GM19240 (cell line): Measurements from ENCODE around the gene FAM162A.
"Not testable (repeated sequence)": the region's sequence is repeated elsewhere in the genome, so short reads cannot be mapped to it uniquely, and the experiment has no call there.

Experiments used
- DNase-seq: peaks from one replicate; pipeline ENCODE4 v3.0.0; 2011; ENCODE audit warnings: low spot score; ENCODE audit not compliant: insufficient read length

FAM162A gene

DNA sequence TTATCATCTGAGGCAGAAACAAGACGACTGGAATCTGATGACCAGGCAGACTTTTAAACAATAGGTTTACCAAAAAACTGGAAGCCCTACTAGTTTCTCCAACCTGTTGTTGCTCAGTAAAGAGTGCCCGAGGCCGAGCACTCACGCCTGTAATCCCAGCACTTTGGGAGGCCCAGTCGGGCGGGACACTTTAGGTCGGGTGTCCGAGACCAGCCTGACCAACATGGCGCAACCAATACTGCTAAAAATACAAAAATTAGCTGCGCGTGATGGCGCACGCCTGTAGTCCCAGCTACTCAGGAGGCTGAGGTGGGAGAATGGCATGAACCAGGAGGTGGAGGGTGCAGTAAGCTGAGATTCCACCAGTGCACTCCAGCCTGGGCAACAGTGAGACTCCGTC, 33.0 kb downstream of the FAM162A start:
- no peak for DNase-seq

DNA sequence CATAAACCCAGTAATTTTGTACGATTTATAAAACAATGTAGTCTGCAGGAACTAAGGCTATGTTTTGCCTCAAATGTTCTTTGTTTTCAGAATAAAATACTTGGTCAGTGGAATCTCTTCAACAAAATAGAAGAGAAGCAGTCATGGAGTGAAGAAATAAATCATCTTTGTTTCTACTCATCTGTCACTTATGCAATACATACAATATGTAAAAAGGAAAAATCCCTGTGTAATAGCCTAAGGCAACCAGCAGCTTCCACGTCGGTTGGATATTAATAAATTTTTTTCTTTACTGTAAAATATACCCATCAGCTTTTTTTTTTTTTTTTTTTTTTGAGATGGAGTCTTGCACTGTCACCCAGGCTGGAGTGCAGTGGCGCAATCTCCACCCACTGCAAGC, 37.1 kb downstream of the FAM162A start:
- no peak for DNase-seq

DNA sequence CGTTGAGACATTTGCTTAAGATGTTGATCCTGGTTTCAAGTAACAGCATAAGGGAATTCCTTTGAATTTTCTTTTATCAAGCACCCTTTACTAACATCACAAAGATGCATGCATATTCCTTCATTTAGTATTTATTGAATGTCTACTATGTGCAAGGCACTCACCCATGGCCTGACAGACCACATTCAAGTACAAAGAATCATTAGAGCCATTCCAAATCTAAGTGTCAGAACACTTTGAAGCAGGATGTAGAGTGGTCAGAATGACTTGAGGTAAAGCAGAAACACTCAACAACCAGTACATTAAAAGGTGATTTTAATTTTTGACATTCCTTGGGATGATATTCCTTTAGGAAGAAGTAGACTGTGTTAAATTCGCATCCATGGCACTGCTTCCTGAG, 37.9 kb downstream of the FAM162A start:
- DNase-seq = no peak

DNA sequence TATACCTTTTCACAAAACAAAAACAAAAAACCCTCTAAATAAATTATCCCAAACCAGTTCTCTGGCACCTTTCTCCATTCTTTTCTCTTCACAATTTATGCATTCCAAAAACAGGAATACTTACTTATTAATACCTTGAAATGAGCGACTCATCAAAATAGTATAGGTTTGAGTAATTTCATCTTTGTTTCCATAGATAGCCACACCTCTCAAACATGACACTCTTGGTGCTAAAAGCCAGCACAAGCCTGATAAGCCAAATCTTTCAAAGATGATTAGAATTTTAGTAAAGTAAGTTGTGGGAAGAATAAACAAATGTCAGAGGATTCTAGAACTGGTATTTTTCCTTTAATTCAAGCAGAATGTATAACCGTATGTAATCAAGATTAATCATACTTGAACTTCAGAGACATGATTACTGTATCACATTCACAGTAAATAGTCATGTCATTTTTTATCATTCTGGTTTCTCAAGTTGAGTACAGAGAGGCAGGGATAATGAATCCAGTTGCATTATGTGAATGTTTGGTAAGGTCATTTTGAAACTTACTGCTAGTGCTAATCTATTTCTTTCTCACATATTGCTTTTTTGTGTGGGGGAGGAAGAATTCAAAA, 44.0 kb downstream of the FAM162A start:
- no peak for DNase-seq

DNA sequence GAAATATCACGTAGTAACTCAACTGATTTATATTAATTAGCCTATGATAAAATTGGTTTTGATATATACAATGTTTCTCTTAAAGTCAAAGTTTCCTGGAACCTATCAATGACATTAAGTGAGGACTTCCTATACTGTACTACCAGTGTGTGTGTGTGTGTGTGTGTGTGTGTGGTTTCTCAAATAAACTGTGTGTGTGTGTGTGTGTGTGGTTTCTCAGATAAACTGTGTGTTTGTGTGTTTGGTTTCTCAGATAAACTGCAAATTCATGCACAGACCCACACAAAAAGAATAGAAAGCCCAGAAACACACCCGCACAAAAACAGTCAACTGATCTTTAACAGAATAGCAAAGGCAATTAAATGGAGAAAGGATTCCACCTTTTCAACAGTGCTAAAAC, 46.4 kb downstream of the FAM162A start:
- no peak for DNase-seq

DNA sequence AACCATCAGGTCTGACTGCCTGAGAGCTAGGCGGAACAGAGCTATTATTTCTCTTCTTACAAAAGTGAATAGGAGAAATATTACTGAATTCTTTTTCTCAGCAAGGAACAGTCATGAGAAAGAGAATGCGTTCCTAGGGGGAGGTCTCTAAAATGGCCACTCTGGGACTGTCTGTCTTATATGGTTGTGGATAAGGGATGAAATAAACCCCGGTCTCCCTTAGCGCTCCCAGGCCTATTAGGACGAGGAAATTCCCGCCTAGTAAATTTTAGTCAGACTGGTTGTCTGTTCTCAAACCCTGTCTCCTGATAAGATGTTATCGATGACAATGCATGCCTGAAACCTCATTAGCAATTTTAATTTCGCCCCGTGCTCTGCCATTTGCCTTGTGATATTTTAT, 52.0 kb downstream of the FAM162A start:
- no peak for DNase-seq

DNA sequence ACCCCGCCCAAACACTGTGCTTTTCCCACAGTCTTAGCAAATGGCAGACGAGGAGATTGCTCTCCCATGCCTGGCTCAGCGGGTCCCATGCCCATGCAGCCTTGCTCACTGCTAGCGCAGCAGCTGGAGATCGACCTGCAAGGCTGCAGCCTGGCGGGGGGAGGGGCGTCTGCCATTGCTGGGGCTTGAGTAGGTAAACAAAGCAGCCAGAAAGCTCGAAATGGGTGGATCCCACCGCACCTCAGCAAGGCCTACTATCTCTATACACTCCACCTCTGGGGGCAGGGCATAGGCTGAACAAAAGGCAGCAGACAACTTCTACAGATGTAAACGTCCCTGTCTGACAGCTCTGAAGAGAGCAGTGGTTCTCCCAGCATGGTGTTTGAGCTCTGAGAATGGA, 59.1 kb downstream of the FAM162A start:
- DNase-seq = no peak

DNA sequence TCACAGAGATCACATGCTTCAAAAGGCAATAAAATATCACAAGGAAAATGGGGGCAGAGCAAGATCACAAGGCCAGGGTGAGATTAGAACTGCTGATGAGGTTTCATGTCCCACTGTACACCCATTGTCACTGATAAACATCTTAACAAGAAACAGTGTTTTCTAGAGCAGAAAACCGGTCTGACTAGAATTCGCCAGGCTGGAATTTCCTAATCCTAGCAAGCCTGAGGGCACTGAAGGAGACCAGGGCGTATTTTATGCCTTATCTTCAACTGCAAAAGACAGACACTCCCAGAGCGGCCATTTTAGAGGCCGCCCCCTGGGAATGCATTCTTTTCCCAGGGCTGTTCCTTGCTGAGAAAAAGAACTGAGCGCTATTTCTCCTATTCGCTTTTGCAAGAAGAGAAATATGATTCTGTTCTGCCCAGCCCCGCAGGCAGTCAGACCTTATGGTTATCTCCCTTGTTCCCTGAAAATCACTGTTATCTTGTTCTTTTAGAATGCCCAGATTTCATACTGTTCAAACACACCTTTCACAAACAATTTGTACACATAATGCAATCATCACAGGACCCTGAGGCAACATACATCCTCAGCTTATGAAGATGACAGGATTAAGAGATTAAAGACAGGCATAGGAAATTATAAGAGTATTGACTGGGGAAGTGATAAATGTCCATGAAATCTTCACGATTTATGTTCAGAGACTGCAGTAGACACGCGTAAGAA, 59.9 kb downstream of the FAM162A start:
- not testable (repeated sequence) for DNase-seq

DNA sequence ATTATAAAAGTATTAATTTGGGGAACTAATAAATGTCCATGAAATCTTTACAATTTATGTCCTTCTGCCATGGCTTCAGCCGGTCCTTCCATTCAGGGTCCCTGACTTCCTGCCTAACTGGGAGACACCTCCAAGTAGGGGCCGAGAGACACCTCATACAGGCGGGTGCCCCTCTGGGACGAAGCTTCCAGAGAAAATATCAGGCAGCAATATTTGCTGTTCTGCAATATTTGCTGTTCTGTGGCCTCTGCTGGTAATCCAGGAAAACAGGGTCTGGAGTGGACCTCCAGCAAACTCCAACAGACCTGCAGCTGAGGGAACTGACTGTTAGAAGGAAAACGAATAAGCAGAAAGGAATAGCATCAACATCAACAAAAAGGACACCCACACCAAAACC, 60.5 kb downstream of the FAM162A start:
- DNase-seq = not testable (repeated sequence)

DNA sequence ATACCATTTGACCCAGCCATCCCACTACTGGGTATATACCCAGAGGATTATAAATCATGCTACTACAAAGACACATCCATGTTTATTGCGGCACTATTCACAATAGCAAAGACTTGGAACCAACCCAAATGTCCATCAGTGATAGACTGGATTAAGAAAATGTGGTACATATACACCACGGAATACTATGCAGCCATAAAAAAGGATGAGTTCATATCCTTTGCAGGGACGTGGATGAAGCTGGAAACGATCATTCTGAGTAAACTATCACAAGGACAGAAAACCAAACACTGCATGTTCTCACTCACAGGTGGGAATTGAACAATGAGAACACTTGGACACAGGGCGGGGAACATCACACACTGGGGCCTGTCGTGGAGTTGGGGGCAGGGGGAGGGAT, 64.2 kb downstream of the FAM162A start:
- DNase-seq = not testable (repeated sequence)

DNA sequence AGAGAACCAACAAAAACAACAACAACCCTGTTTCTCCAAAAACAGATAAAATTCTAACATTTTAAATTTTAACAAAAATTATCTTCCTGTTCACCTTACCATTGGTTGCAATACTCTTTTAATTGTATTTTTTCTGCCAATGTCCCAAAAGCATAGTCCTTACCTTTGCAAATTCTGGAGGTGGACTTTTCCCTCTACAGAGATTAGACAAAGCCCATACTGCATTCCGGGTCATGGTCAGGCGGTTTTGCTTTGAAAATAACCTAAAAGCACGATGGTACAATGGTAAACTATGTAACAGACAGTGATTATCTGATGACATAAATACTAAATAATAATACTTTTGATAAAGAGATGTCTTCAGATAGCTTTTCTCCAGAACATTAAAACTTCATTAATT, 67.4 kb downstream of the FAM162A start:
- DNase-seq = no peak

DNA sequence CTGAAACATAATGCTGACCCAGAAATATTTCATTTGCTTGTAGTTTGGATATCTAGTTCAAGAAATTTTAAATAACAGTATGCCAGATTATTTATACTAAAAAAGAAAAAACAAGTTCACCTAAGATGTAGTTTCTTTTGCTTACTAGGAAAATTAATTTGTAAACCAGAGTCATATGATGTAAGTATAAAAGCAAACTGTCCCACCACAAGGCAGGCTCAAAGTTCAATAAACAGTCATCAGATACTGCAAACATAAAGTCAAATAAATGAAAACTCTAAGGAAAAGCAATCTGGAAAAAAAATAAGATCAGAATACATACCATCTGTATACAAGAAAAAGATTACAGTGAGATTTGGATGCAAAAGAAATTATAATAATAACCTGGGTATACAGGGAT, 72.1 kb downstream of the FAM162A start:
- no peak for DNase-seq

DNA sequence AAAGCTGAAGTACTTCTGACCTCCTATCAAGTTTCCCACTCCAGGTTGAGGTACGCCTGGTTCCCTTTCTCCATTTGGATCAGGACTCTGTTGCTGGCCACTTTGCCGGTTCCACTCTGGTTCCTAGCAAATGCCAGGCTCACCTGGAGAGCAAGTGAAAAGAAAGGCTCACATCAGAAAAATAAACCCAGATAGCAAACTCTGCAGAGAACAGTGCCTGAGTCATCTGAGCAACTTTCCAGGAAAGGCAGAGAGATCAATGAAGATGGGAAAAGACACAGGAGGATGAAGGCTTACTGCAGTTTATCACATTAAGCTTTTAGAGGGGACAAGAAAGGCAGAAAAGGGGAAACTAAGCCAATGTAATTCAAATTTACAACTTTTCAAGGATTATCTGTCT, 73.7 kb downstream of the FAM162A start:
- no peak for DNase-seq

DNA sequence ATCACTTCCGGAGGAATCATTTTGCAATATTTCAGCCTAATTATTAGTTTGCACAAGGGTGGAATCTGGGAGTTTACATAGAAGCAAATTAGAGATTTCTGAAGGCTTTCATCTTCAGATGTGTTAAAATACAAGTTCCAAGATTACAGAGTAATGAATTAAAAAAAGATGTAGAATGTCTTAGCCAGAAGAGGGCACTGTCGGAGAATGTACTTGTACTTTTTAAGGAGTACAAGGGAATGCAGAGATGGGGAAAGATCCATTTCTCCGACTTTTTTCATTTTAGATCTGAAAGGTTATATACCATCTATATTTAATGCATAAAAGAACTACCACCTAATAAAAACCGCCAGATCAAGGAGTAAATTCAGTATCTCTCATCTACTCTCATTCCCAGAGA, 75.0 kb downstream of the FAM162A start:
- no peak for DNase-seq

DNA sequence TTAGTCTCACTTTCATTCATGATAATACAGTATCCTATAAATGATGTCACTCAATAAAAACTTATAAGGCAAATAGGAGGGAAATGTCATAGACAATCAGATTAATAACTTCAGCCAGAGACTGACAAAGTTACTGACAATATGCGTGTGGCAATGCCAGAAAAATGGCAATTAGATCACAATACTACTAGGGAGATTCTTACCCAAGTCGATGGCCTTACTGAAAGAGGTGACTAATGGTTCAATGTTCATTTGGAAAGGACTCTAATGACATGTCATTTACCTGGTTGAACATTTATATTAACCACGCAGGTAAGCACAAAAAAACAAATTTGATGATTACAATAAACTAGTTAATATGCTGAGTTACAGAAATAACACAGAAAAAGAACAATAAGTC, 77.8 kb downstream of the FAM162A start:
- DNase-seq = no peak
